Nephron progenitor cell (in vitro differentiated cells): ENCODE measurements around the gene GHITM.
"Not testable (repeated sequence)": the region's sequence is repeated elsewhere in the genome, so short reads cannot be mapped to it uniquely, and the experiment has no call there.

Experiments
- DNase-seq: peaks from one replicate; pipeline ENCODE4 v3.0.0; 2021
- H3K27ac Mint-ChIP-seq: 2 replicates; pipeline ENCODE4 v1.8.0; 2021; ENCODE audit warnings: mild to moderate bottlenecking, moderate library complexity, mixed read lengths
- H3K27me3 Mint-ChIP-seq: 2 replicates; pipeline ENCODE4 v1.8.0; 2021; ENCODE audit warnings: mild to moderate bottlenecking, low read depth, mixed read lengths; ENCODE audit not compliant: poor library complexity
- H3K36me3 Mint-ChIP-seq: 2 replicates; pipeline ENCODE4 v1.8.0; 2021; ENCODE audit warnings: low read depth, mixed read lengths
- H3K4me1 Mint-ChIP-seq: 2 replicates; pipeline ENCODE4 v1.8.0; 2021; ENCODE audit warnings: mixed read lengths
- H3K4me3 Mint-ChIP-seq: 2 replicates; pipeline ENCODE4 v1.8.0; 2021; ENCODE audit warnings: mild to moderate bottlenecking, moderate library complexity, mixed read lengths
- H3K9me3 Mint-ChIP-seq: 2 replicates; pipeline ENCODE4 v1.8.0; 2021; ENCODE audit warnings: mild to moderate bottlenecking, moderate library complexity, mixed read lengths
- TF ChIP-seq, protein P1 (sequence below): fragments of 200-600 bp; sonication (generic); IDR thresholded peaks from 2 replicates; pipeline ENCODE4 v1.5.0; 2021; ENCODE audit warnings: antibody characterized with exemption

The GHITM gene

DNA sequence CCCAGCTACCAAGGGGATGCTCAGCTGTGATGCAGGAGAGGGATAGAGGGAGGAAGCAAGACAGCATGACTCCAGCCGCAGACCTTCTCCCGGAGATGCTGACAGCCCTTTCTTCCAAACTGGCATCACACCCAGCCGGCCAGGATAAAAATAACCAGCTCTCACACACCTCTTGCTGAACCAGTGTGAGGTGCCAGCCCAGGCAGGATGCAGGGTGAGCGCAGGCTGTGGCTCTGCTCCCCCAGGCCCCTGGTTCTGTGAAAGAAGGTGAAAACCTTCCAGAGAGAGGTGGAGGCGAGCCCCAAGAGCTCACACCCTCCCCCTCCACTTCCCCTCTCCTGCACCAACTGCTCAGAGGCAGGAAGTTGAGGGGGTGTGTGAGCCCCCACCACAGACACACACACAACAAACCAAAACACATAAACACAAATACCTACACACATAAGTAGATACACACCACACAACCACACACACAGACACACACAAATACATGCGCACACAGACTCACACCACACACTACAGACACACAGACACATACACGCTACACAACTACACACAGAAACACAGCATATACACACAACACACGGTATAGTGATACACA lies 38.3 kb downstream of the GHITM start:
- TF ChIP-seq, protein P1, sequence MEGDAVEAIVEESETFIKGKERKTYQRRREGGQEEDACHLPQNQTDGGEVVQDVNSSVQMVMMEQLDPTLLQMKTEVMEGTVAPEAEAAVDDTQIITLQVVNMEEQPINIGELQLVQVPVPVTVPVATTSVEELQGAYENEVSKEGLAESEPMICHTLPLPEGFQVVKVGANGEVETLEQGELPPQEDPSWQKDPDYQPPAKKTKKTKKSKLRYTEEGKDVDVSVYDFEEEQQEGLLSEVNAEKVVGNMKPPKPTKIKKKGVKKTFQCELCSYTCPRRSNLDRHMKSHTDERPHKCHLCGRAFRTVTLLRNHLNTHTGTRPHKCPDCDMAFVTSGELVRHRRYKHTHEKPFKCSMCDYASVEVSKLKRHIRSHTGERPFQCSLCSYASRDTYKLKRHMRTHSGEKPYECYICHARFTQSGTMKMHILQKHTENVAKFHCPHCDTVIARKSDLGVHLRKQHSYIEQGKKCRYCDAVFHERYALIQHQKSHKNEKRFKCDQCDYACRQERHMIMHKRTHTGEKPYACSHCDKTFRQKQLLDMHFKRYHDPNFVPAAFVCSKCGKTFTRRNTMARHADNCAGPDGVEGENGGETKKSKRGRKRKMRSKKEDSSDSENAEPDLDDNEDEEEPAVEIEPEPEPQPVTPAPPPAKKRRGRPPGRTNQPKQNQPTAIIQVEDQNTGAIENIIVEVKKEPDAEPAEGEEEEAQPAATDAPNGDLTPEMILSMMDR, result no peak
- H3K36me3 Mint-ChIP-seq, result no peaks in the 10 kb centered on the region
- no peak for DNase-seq
- H3K4me3 Mint-ChIP-seq, result no peak overlapping the region
- peaks cover 5% of the 10 kb centered on the region for H3K4me1 Mint-ChIP-seq
- H3K27ac Mint-ChIP-seq, result no peak overlapping the region
- no peaks in the 10 kb centered on the region for H3K27me3 Mint-ChIP-seq
- peaks cover 4% of the 10 kb centered on the region for H3K9me3 Mint-ChIP-seq

DNA sequence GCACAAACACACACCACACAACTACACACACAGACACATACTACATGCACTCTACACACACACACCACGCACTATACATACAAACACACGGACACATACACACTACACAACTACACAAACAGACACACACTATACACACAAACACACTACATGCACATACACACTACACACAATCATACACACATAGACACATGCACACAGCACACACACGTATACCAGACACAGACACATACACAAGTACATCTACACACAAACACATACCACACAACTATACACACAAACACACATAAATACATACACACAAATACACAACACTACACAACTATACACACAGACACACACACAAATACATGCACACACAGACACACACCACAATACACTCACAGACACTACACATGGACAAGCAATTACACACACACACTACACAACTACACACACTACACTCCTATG lies 38.9 kb downstream of the GHITM start:
- Mint-ChIP-seq H3K27ac (no peak overlapping the region), H3K4me3 (no peak overlapping the region), H3K27me3 (no peaks in the 10 kb centered on the region), H3K4me1 (peaks cover 5% of the 10 kb centered on the region), H3K9me3 (peaks cover 4% of the 10 kb centered on the region), H3K36me3 (no peaks in the 10 kb centered on the region)
- TF ChIP-seq, protein P1, result no peak
- DNase-seq, result no peak

DNA sequence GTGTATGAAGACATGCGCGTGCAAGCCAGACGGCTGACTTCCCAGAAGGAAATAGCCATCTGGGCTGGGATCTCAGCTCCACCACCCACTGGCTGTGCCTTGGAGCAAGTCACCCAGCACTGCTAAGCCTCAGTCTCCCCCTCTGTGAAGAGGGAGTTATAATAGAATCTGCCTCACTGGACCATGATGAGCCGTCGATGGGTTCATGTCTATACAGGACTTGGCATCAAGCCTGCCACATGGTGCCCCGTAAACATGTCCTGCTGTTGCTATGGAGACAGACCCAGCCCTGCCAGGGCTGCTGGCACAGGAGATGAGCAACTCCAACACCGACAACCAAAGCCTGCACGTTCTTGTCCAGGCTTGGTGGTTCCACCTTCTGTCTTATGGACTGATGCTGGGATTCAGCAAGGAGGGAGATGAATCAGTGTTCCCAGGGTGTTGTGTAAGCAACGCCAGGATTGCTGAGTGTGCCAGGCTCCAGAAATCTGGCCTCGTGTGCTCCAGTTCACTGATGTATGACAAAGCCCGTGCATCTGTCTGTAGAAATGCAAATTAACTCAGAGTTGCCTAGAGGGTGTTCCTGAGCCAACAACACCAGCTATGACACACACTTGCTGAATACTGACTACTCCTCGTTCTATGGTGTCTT lies 39.9 kb downstream of the GHITM start:
- no peaks in the 10 kb centered on the region for H3K36me3 Mint-ChIP-seq
- TF ChIP-seq, protein P1, result no peak
- H3K4me1 Mint-ChIP-seq, result peaks cover 5% of the 10 kb centered on the region
- DNase-seq, result no peak
- peaks cover 4% of the 10 kb centered on the region for H3K9me3 Mint-ChIP-seq
- H3K4me3 Mint-ChIP-seq, result no peak overlapping the region
- no peaks in the 10 kb centered on the region for H3K27me3 Mint-ChIP-seq
- H3K27ac Mint-ChIP-seq, result no peak overlapping the region

DNA sequence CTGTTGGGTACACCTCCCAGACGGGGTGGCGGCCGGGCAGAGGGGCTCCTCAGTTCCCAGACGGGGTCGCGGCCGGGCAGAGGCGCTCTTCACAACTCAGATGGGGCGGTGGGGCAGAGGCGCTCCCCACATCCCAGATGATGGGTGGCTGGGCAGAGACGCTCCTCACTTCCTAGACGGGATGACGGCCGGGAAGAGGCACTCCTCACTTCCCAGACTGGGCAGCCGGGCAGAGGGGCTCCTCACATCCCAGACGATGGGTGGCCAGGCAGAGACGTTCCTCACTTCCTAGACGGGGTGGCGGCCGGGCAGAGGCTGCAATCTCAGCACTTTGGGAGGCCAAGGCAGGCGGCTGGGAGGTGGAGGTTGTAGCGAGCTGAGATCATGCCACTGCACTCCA lies 41.1 kb downstream of the GHITM start:
- DNase-seq, H3K9me3 Mint-ChIP-seq, H3K27me3 Mint-ChIP-seq, H3K4me3 Mint-ChIP-seq, H3K36me3 Mint-ChIP-seq, H3K27ac Mint-ChIP-seq, H3K4me1 Mint-ChIP-seq: not testable (repeated sequence)

DNA sequence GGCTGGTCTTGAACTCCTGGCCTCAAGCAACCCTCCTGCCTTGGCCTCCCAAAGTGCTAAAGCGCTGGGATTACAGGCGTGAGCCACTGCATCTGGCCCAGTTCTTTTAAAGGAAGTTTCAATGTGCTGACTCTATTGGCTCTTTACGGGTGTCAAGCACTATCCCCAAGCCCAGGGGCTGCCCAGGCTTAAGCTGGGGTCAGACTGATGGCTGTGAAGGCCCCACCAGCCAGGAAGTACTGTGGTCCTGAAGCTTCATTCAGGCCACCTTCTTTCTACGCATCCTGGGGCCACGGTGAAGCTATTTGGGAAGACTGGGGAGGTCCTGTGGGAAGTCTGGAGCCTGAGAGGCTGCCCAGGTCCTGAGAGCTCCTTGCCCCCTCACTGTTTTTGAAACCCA lies 42.3 kb downstream of the GHITM start:
- H3K4me1 Mint-ChIP-seq, result peaks cover 3% of the 10 kb centered on the region
- peaks cover 4% of the 10 kb centered on the region for H3K9me3 Mint-ChIP-seq
- H3K4me3 Mint-ChIP-seq, result no peak overlapping the region
- H3K36me3 Mint-ChIP-seq, result no peaks in the 10 kb centered on the region
- TF ChIP-seq, protein P1, result no peak
- H3K27me3 Mint-ChIP-seq, result no peaks in the 10 kb centered on the region
- no peak for DNase-seq
- H3K27ac Mint-ChIP-seq, result no peak overlapping the region

DNA sequence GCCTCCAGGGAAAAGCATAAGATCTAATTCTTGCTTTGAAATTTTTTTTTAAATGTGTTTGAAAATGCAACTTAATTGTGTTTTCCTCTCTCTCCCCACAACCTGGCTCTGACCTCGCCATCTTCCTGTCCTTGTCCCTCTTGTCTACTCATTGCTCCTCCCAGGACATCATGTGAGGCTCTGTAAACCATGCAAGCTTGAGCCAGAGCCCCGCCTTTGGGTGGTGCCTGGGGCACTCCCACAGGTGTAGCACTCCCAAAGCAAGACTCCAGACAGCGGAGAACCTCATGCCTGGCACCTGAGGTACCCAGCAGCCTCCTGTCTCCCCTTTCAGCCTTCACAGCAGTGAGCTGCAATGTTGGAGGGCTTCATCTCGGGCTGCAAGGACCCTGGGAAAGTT lies 45.2 kb downstream of the GHITM start:
- Mint-ChIP-seq H3K4me3 (no peak overlapping the region), H3K9me3 (peaks cover 4% of the 10 kb centered on the region), H3K27ac (no peak overlapping the region), H3K4me1 (no peaks in the 10 kb centered on the region), H3K27me3 (no peaks in the 10 kb centered on the region), H3K36me3 (no peaks in the 10 kb centered on the region)
- TF ChIP-seq, protein P1, result no peak
- no peak for DNase-seq
